Keratinocyte (primary cell): Measurements from ENCODE around the gene ATF5.

Experiments used
- EZH2 ChIP-seq: IDR thresholded peaks from one replicate; pipeline ENCODE4 v1.6.1; 2012; ENCODE audit warnings: inconsistent platforms, mild to moderate bottlenecking, low read length, moderate library complexity
- TF ChIP-seq, protein P1 (sequence below), 3 experiments: IDR thresholded peaks in 1 of 3; conservative IDR thresholded peaks in 1 of 3; optimal IDR thresholded peaks in 1 of 3; 2 replicates in 2 of 3; 3 replicates in 1 of 3; pipeline versions ENCODE3 to v1.5.1; 2011; ENCODE audit warnings: low read length in 3 of 3, mild to moderate bottlenecking in 3 of 3, moderate library complexity in 2 of 3, control low read depth in 1 of 3, inconsistent platforms in 1 of 3; ENCODE audit not compliant: insufficient read depth in 2 of 3; ENCODE audit errors: extremely low read depth in 1 of 3

DNA sequence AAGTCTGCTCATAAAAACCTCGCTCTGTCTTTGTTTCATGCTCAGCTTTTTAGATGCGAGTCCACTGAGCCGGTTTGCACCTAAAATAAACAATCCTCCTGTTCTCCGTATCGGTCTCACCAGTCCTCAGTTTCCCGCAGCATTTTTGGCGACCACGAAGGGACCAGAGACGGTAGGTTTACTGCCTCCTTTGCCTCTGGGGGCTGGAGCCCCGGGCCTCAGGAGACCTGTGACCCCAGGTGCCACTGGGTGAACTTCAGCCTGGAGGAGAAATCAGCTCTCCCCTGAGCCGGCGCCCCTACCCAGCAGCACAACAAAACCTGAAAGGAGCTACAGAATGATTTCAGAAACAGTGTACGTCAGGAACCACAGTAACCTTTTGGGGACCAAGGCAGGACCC is 23.9 kb downstream of the ATF5 start:
- TF ChIP-seq, protein P1, sequence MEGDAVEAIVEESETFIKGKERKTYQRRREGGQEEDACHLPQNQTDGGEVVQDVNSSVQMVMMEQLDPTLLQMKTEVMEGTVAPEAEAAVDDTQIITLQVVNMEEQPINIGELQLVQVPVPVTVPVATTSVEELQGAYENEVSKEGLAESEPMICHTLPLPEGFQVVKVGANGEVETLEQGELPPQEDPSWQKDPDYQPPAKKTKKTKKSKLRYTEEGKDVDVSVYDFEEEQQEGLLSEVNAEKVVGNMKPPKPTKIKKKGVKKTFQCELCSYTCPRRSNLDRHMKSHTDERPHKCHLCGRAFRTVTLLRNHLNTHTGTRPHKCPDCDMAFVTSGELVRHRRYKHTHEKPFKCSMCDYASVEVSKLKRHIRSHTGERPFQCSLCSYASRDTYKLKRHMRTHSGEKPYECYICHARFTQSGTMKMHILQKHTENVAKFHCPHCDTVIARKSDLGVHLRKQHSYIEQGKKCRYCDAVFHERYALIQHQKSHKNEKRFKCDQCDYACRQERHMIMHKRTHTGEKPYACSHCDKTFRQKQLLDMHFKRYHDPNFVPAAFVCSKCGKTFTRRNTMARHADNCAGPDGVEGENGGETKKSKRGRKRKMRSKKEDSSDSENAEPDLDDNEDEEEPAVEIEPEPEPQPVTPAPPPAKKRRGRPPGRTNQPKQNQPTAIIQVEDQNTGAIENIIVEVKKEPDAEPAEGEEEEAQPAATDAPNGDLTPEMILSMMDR (optimal IDR thresholded peaks at IDR 0.05 in 1 of 3, IDR thresholded peaks at IDR 0.05 in 1 of 3, conservative IDR thresholded peaks at IDR 0.05 in 1 of 3; ENCODE audit: extremely low read depth in 1 of 3, insufficient read depth in 2 of 3, low read length in 3 of 3): no peak
- TF ChIP-seq EZH2: no peak
